Measurements from ENCODE around the gene DAAM1.

DAAM1 gene

DNA sequence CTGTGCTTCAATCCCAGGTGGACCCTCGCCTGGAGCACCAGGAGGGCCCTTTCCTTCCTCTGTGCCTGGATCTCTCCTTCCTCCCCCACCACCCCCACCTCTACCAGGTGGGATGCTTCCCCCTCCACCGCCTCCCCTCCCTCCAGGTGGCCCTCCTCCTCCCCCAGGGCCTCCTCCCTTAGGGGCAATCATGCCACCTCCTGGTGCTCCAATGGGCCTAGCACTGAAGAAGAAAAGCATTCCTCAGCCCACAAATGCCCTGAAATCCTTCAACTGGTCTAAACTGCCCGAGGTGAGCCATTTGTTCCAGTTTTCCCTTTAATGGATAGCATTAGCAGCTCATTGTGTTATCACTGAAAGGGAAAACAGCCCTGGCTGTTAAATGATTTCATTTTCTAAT lies 142.8 kb downstream of the DAAM1 start:
- Histone ChIP-seq H3K9me3 (no peaks in the 10 kb centered on the region), H3K4me1 (peaks cover 0 to 45% (median 27%) of the 10 kb centered on the region in 4 donors), H3K4me3 (no peak overlapping the region), H3K36me3 (peaks cover 29 to 34% (median 32%) of the 10 kb centered on the region in 3 donors), H3K27ac (peak overlapping the region in 1 of 2 donors; percentile 11), H3K27me3 (no peaks in the 10 kb centered on the region)
- no peak for DNase-seq
- TF ChIP-seq, protein P1, sequence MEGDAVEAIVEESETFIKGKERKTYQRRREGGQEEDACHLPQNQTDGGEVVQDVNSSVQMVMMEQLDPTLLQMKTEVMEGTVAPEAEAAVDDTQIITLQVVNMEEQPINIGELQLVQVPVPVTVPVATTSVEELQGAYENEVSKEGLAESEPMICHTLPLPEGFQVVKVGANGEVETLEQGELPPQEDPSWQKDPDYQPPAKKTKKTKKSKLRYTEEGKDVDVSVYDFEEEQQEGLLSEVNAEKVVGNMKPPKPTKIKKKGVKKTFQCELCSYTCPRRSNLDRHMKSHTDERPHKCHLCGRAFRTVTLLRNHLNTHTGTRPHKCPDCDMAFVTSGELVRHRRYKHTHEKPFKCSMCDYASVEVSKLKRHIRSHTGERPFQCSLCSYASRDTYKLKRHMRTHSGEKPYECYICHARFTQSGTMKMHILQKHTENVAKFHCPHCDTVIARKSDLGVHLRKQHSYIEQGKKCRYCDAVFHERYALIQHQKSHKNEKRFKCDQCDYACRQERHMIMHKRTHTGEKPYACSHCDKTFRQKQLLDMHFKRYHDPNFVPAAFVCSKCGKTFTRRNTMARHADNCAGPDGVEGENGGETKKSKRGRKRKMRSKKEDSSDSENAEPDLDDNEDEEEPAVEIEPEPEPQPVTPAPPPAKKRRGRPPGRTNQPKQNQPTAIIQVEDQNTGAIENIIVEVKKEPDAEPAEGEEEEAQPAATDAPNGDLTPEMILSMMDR (IDR thresholded peaks at IDR 0.05) = no peak
- intact Hi-C loops (cut with DNase I; ENCODE audit: low total_unique reads) = no loop called here

DNA sequence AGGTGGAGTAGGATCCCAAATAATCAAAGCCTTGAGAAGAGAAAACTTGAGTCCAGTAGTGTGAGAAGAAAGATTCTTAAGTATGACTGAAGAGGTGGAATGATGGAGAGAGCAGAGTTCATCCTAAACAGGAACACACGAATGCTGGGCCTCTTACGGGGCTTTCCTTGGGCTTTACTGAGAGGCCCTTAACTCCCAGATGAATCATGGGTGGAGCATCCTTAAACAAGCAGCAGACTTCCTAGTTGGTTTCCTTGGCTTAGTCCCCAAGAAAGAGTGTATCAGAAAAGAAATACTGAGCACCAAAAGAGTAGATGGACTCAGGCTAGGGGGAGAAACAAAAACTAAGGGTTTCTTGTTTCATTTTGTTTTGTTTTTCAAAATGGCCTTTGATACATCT lies 144.3 kb downstream of the DAAM1 start:
- H3K4me1 ChIP-seq = peaks cover 0 to 57% (median 36%) of the 10 kb centered on the region in 4 donors
- TF ChIP-seq, protein P1 (IDR thresholded peaks at IDR 0.05) = no peak
- intact Hi-C loops (cut with DNase I; ENCODE audit: low total_unique reads) = no loop called here
- peak overlapping the region; percentile 78 to 84 for H3K27ac ChIP-seq
- no peaks in the 10 kb centered on the region for H3K9me3 ChIP-seq
- H3K4me3 ChIP-seq = no peak overlapping the region
- no peaks in the 10 kb centered on the region for H3K27me3 ChIP-seq
- peaks cover 22 to 24% (median 22%) of the 10 kb centered on the region in 3 donors for H3K36me3 ChIP-seq
- no peak for DNase-seq

DNA sequence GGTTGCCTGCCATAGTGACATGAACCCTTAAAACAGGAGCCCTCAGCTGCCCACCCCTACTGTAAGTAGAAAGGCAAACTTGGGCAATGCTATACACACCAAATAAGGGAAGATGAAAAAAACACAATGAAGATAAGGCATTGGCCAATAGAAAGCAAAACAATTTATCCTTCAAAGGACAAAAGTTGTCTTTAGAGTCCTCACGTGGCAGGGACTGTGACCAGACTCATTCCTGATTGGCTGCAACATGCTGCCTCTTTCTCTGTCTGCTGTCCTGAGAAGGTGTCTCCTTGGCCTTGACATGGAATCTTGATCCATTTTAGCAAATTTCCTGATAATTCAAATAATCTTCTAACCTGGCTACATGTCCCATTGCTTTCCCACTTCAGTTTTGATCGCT lies 144.8 kb downstream of the DAAM1 start:
- Histone ChIP-seq H3K4me3 (peak overlapping the region in 1 of 2 donors; percentile 14), H3K36me3 (peaks cover 17 to 21% (median 18%) of the 10 kb centered on the region in 3 donors), H3K27ac (peak overlapping the region; percentile 78 to 84), H3K27me3 (no peaks in the 10 kb centered on the region), H3K4me1 (peaks cover 0 to 62% (median 40%) of the 10 kb centered on the region in 4 donors), H3K9me3 (no peaks in the 10 kb centered on the region)
- TF ChIP-seq, protein P1 (IDR thresholded peaks at IDR 0.05) = no peak
- intact Hi-C loops (cut with DNase I; ENCODE audit: low total_unique reads) = no loop called here
- no peak for DNase-seq

DNA sequence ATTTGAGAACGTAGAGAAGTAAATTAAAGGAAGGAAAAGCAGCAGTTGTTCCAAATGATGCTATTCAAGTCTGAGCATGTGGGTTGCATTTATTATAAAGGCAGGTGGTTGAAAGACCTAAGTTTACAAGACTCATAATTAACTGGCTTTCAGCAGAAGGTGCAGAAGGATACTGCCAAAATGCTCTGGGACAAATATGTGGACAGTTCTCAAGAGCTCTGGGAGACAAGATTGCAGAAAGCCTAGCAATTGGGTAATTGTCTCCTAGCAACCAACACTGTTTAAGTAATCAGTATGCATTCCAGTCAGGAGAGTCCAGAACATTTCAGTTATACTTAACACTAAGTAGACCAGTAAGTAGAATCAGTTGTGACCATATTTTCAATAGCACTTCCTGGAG lies 145.2 kb downstream of the DAAM1 start:
- Histone ChIP-seq H3K36me3 (peaks cover 17 to 18% (median 18%) of the 10 kb centered on the region in 3 donors), H3K4me3 (no peak overlapping the region), H3K9me3 (no peaks in the 10 kb centered on the region), H3K27ac (peak overlapping the region; percentile 78 to 84), H3K4me1 (peaks cover 0 to 66% (median 42%) of the 10 kb centered on the region in 4 donors), H3K27me3 (no peaks in the 10 kb centered on the region)
- TF ChIP-seq, protein P1 (IDR thresholded peaks at IDR 0.05) = no peak
- intact Hi-C loops (cut with DNase I; ENCODE audit: low total_unique reads) = no loop called here
- no peak for DNase-seq

DNA sequence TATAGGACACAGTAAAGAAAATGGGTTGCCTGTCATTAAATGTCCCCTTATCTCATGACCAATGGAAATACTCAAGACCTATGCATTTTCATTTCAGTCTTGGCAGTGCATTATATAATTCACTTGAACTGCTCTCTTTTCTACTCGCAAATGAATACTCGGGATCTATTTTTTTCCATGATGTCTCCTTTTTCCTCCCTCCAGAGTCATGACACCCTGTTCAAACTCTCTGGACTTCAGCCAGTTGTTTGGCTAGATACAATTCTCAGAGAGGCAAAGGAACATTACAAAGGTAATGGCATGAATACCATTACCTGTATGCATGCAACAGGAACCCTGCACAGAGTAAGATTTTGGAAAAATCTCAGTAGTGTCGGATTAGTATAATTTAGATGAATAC lies 145.8 kb downstream of the DAAM1 start:
- TF ChIP-seq, protein P1 (IDR thresholded peaks at IDR 0.05) = no peak
- no peak for DNase-seq
- intact Hi-C loops (cut with DNase I; ENCODE audit: low total_unique reads) = no loop called here

DNA sequence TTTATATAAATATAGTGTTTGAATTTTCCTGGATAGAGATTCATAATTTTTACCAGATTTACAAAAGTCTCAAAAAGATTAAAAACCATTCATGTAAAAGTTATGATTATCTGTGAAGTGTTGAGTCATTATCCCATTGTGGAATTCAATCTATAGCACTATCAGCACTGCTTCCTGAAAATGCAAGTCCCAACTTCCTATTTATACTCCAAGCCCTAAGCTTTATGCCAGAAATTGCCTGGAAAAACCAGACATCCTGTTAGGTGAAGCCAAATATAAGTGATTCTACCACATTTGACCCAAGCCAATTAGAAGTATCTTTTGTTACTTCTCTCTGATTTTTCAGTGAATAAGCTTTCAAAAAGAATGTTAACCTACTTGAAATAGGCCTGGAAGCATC lies 147.6 kb downstream of the DAAM1 start:
- Histone ChIP-seq H3K27me3 (no peaks in the 10 kb centered on the region), H3K4me1 (peaks cover 0 to 76% (median 42%) of the 10 kb centered on the region in 4 donors), H3K27ac (peak overlapping the region; percentile 78 to 84), H3K4me3 (no peak overlapping the region), H3K9me3 (no peaks in the 10 kb centered on the region), H3K36me3 (peaks cover 8 to 10% (median 10%) of the 10 kb centered on the region in 3 donors)
- intact Hi-C loops (cut with DNase I; ENCODE audit: low total_unique reads) = no loop called here
- TF ChIP-seq, protein P1 (IDR thresholded peaks at IDR 0.05) = no peak
- DNase-seq = no peak

More for the DNA sequence above, 145.8 kb downstream of the DAAM1 start:
- no peaks in the 10 kb centered on the region for H3K27me3 ChIP-seq
- H3K9me3 ChIP-seq = no peaks in the 10 kb centered on the region
- H3K4me1 ChIP-seq = peaks cover 0 to 72% (median 42%) of the 10 kb centered on the region in 4 donors
- peak overlapping the region; percentile 78 to 84 for H3K27ac ChIP-seq
- peaks cover 17 to 18% (median 18%) of the 10 kb centered on the region in 3 donors for H3K36me3 ChIP-seq
- no peak overlapping the region for H3K4me3 ChIP-seq

Measured in tibial artery (tissue), 4 donors.